Mesodermal cell (in vitro differentiated cells): ENCODE results near the gene CMIP.
"Not testable (repeated sequence)": the region's sequence is repeated elsewhere in the genome, so short reads cannot be mapped to it uniquely, and the experiment has no call there.

Source experiments
- H3K27ac ChIP-seq: 2 replicates; pipeline ENCODE4 v1.7.0; 2013; ENCODE audit warnings: mild to moderate bottlenecking, low read depth, low read length, moderate library complexity; ENCODE audit not compliant: severe bottlenecking
- H3K36me3 ChIP-seq: 2 replicates; pipeline ENCODE4 v1.7.1; 2013; ENCODE audit warnings: mild to moderate bottlenecking, low read length, moderate library complexity; ENCODE audit not compliant: control insufficient read depth, insufficient read depth
- H3K4me1 ChIP-seq: one replicate; pipeline ENCODE4 v1.7.1; 2013; ENCODE audit warnings: mild to moderate bottlenecking, low read length; ENCODE audit not compliant: insufficient read depth, control insufficient read depth, poor library complexity, severe bottlenecking
- H3K4me3 ChIP-seq: 2 replicates; pipeline ENCODE4 v1.7.0; 2013; ENCODE audit warnings: low read length, control low read depth, mild to moderate bottlenecking; ENCODE audit not compliant: insufficient read depth, poor library complexity, severe bottlenecking; ENCODE audit errors: extremely low read depth
- H3K9me3 ChIP-seq: 2 replicates; pipeline ENCODE4 v1.7.1; 2013; ENCODE audit warnings: mild to moderate bottlenecking, low read length, moderate library complexity; ENCODE audit not compliant: control insufficient read depth
- WGBS, 2 experiments: methylation state at CpG; one replicate each; pipeline ENCODE4 v1.1.5; 2013; ENCODE audit warnings: missing lambda C conversion rate in 2 of 2; ENCODE audit not compliant: insufficient coverage in 2 of 2; 5-methylcytosine and 5-hydroxymethylcytosine counted together

Gene CMIP

GRCh38 chr16:81737885-81738536, 293.4 kb downstream of the CMIP start:
- Histone ChIP-seq H3K4me3 (no peak overlapping the region), H3K36me3 (no peaks in the 10 kb centered on the region), H3K9me3 (no peaks in the 10 kb centered on the region), H3K27ac (no peak overlapping the region), H3K4me1 (no peaks in the 10 kb centered on the region)
- 40 to 46% methylated on average over 19 to 22 of the region's 22 CpGs for WGBS, 2 experiments

GRCh38 chr16:81738783-81739496, 294.3 kb downstream of the CMIP start:
- no peak overlapping the region for H3K27ac ChIP-seq
- WGBS, 2 experiments, result 82 to 89% methylated on average over 9 to 13 of the region's 18 CpGs
- H3K4me1 ChIP-seq, result no peaks in the 10 kb centered on the region
- no peak overlapping the region for H3K4me3 ChIP-seq
- H3K9me3 ChIP-seq, result no peaks in the 10 kb centered on the region
- no peaks in the 10 kb centered on the region for H3K36me3 ChIP-seq

- 88 to 92% methylated on average over 3 to 6 of the region's 8 CpGs for WGBS, 2 experiments
- no peaks in the 10 kb centered on the region for H3K4me1 ChIP-seq
- H3K36me3 ChIP-seq, result no peaks in the 10 kb centered on the region
- no peak overlapping the region for H3K27ac ChIP-seq
- H3K4me3 ChIP-seq, result no peak overlapping the region
- H3K9me3 ChIP-seq, result no peaks in the 10 kb centered on the region
These were observed 294.9 kb downstream of the CMIP start for GRCh38 chr16:81739503-81739902.

GRCh38 chr16:81740169-81740568, 295.6 kb downstream of the CMIP start:
- no peaks in the 10 kb centered on the region for H3K36me3 ChIP-seq
- no peaks in the 10 kb centered on the region for H3K9me3 ChIP-seq
- no peak overlapping the region for H3K4me3 ChIP-seq
- WGBS, 2 experiments, result 79 to 100% methylated on average over 3 to 6 of the region's 8 CpGs
- H3K27ac ChIP-seq, result no peak overlapping the region
- H3K4me1 ChIP-seq, result no peaks in the 10 kb centered on the region

- H3K4me3 ChIP-seq, H3K36me3 ChIP-seq, H3K9me3 ChIP-seq, H3K27ac ChIP-seq, H3K4me1 ChIP-seq: not testable (repeated sequence)
- WGBS, 2 experiments, result 96% methylated on average over 5 of the region's 6 CpGs; no CpG with 5 or more reads in 1 of the 2 experiments
These were observed 296.8 kb downstream of the CMIP start for GRCh38 chr16:81741430-81741770.

DNA sequence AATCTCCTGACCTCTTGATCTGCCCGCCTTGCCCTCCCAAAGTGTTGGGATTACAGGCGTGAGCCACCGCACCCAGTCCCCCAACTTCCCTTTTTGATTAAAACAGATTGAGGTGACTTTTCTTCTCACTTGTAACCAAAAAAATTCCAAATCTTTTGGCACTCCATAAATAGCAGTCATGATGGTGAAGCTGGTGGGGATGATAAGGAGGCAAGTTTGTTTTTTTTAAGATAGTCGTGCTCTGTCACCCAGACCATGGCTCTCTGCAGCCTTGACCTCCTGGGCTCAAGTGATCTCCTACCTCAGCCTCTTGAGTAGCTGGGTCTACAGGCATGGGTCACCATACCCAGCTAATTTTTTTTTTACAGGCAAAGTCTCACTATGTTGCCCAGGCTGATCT, 299.8 kb downstream of the CMIP start:
- Histone ChIP-seq H3K27ac (no peak overlapping the region), H3K36me3 (no peaks in the 10 kb centered on the region), H3K4me1 (peaks cover 3% of the 10 kb centered on the region), H3K9me3 (no peaks in the 10 kb centered on the region), H3K4me3 (no peak overlapping the region)
- 77 to 86% methylated on average over 4 of the region's 4 CpGs for WGBS, 2 experiments

- H3K36me3 ChIP-seq, result no peaks in the 10 kb centered on the region
- H3K4me1 ChIP-seq, result peaks cover 3% of the 10 kb centered on the region
- WGBS, 2 experiments, result 87 to 92% methylated on average over 2 to 4 of the region's 4 CpGs
- H3K27ac ChIP-seq, result no peak overlapping the region
- no peak overlapping the region for H3K4me3 ChIP-seq
- no peaks in the 10 kb centered on the region for H3K9me3 ChIP-seq
These were observed 300.3 kb downstream of the CMIP start for GRCh38 chr16:81744911-81745310.

- no peak overlapping the region for H3K27ac ChIP-seq
- no peaks in the 10 kb centered on the region for H3K9me3 ChIP-seq
- H3K4me1 ChIP-seq, result peaks cover 3% of the 10 kb centered on the region
- 62 to 82% methylated on average over 18 to 27 of the region's 33 CpGs for WGBS, 2 experiments
- H3K4me3 ChIP-seq, result no peak overlapping the region
- H3K36me3 ChIP-seq, result no peaks in the 10 kb centered on the region
These were observed 301.3 kb downstream of the CMIP start for GRCh38 chr16:81745704-81746558.

GRCh38 chr16:81746566-81746965, 302.0 kb downstream of the CMIP start:
- H3K4me3 ChIP-seq, result no peak overlapping the region

GRCh38 chr16:81748476-81749198, 304.0 kb downstream of the CMIP start:
- 73 to 100% methylated on average over 1 to 4 of the region's 7 CpGs for WGBS, 2 experiments
- no peak overlapping the region for H3K27ac ChIP-seq
- H3K4me1 ChIP-seq, result peaks cover 3% of the 10 kb centered on the region

More at GRCh38 chr16:81746566-81746965, 302.0 kb downstream of the CMIP start:
- no peaks in the 10 kb centered on the region for H3K36me3 ChIP-seq
- H3K27ac ChIP-seq, result no peak overlapping the region
- peaks cover 3% of the 10 kb centered on the region for H3K4me1 ChIP-seq
- H3K9me3 ChIP-seq, result no peaks in the 10 kb centered on the region
- WGBS, 2 experiments, result 83 to 86% methylated on average over 2 to 3 of the region's 5 CpGs

More at GRCh38 chr16:81748476-81749198, 304.0 kb downstream of the CMIP start:
- Histone ChIP-seq H3K9me3 (no peaks in the 10 kb centered on the region), H3K36me3 (no peaks in the 10 kb centered on the region), H3K4me3 (no peak overlapping the region)
